Transverse colon (tissue), 4 donors: Measurements from ENCODE around the gene YWHAE. TPM values are rescaled to one million over a fixed set of nuclear protein-coding genes. Genes with fewer than 3 reads are reported as not detected.

Source experiments
- DNase-seq: peaks from one replicate; pipeline ENCODE4 v3.0.0-alpha.2; 2019
- H3K27ac ChIP-seq, 4 donors: fragments of 200-600 bp; sonication (generic); 2 replicates each; pipeline ENCODE4 v1.5.1; 2016 to 2018; ENCODE audit warnings: inconsistent platforms in 4 of 4
- H3K27me3 ChIP-seq: fragments of 200-600 bp; sonication (generic); 2 replicates; pipeline ENCODE4 v1.5.1; 2017; ENCODE audit warnings: inconsistent platforms
- H3K36me3 ChIP-seq, 4 donors: fragments of 200-600 bp; sonication (generic); 2 replicates each; pipeline ENCODE4 v1.5.1; 2017 to 2019; ENCODE audit warnings: inconsistent platforms in 4 of 4
- H3K4me1 ChIP-seq, 4 donors: fragments of 200-600 bp; sonication (generic); 2 replicates each; pipeline ENCODE4 v1.5.1; 2017 to 2020; ENCODE audit warnings: inconsistent platforms in 4 of 4
- H3K4me3 ChIP-seq, 4 donors: fragments of 200-600 bp; sonication (generic); 1 replicate in 1 of 4; 2 replicates in 3 of 4; pipeline versions ENCODE4 v1.5.1 to v1.6.1; 2017 to 2019; ENCODE audit warnings: inconsistent platforms in 4 of 4
- H3K9me3 ChIP-seq, 2 donors: fragments of 200-600 bp; sonication (generic); 2 replicates each; pipeline ENCODE4 v1.5.1; 2017 to 2019; ENCODE audit warnings: inconsistent platforms in 2 of 2
- CTCF ChIP-seq, 5 experiments: fragments of 200-600 bp in 3 of 5; fragments of 450-650 bp in 2 of 5; sonication (generic) in 3 of 5; IDR thresholded peaks; 1 replicate in 2 of 5; 2 replicates in 3 of 5; pipeline ENCODE4 v1.5.1; 2016 to 2017; ENCODE audit warnings: antibody characterized with exemption in 5 of 5, inconsistent platforms in 3 of 5, mild to moderate bottlenecking in 2 of 5, moderate library complexity in 1 of 5
- EP300 ChIP-seq: sonication (generic); formaldehyde crosslinking; IDR thresholded peaks from one replicate; pipeline ENCODE4 v1.6.1; 2017; ENCODE audit warnings: antibody characterized with exemption, low read depth
- POLR2A ChIP-seq: fragments of 450-650 bp; IDR thresholded peaks from one replicate; pipeline ENCODE4 v1.6.1; 2016; ENCODE audit warnings: antibody characterized with exemption, mild to moderate bottlenecking, moderate library complexity
- POLR2AphosphoS5 ChIP-seq, 3 donors: sonication (generic); formaldehyde crosslinking; IDR thresholded peaks; one replicate each; pipeline ENCODE4 v1.6.1; 2016; ENCODE audit warnings: antibody characterized with exemption in 3 of 3
- WGBS, 2 donors: methylation state at CpG; one replicate each; pipeline ENCODE4 v1.1.5; 2018; ENCODE audit warnings: low coverage in 1 of 2; 5-methylcytosine and 5-hydroxymethylcytosine counted together
- in situ Hi-C, 4 donors: fragments of 200-750 bp; cut with MboI; loops; one replicate each; pipeline versions ENCODE4 v1.15.0 to v1.15.1; 2017; ENCODE audit warnings: low sequenced_read_pairs in 3 of 4, low pct_ligation_motif_present in 1 of 4, low pct_unique_long_range_greater_than_20kb in 1 of 4
- intact Hi-C: fragments of 100-400 bp; cut with DNase I; formaldehyde crosslinking; loops from one replicate; pipeline ENCODE4 v1.15.1; 2023; ENCODE audit warnings: low total_unique reads
- total RNA-seq, 4 donors: library from RNA; depleted of rRNA; stranded (reverse); fragments of >200 nt; gene quantifications; one replicate each; pipeline ENCODE4 v1.1.0, GENCODE V29; 2016

YWHAE gene
- total RNA-seq, 4 donors from 2014 or later: 158 to 2,397 (median 594) TPM

DNA sequence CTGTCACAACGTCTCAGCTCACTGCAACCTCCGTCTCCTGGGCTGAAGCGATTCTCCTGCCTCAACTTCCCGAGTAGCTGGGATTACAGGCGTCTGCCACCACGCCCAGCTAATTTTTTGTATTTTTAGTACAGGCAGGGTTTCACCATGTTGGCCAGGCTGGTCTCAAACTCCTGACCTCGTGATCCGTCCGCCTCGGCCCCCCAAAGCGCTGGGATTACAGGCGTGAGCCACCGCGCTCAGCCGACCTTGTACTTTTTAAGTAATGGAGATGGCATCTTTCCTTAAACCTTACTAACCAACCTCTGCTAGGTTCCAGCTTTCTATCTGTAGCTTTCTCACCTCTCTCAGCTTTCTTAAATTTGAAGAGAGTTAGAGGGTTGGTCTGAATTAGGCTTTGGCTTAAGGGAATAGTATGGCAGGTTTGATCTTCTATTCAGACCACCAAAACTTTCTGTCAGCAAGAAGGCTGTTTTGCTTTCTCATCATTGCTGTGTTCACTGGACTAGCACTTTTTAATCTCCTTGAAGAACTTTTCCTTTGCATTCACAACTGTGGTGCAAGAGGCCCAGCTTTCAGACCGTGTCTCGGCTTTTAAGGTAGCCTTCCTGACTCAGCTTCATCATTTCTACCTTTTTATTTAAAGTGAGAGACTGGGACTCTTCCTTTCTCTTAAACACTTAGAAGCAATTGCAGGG lies 28.0 kb downstream of the YWHAE start:
- TF ChIP-seq POLR2AphosphoS5 (IDR thresholded peaks at IDR 0.05) (no peak), POLR2A (no peak), EP300 (no peak), CTCF (IDR thresholded peaks at IDR 0.05) (no peak)
- DNase-seq: no peak
- intact Hi-C loops (no loop called here), in situ Hi-C loops (loop anchor here in 1 of 4 donors (10.0 kb wide), 1 partner anchor 73 kb away; no protein-coding TSS in a partner anchor)
- Histone ChIP-seq H3K4me1 (peaks cover 36 to 92% (median 64%) of the 10 kb centered on the region in 4 donors), H3K9me3 (no peaks in the 10 kb centered on the region), H3K4me3 (no peak overlapping the region), H3K36me3 (no peaks in the 10 kb centered on the region), H3K27ac (peak overlapping the region in 1 of 4 donors; percentile 32), H3K27me3 (no peaks in the 10 kb centered on the region)
- 81 to 87% methylated on average over 13 to 17 of the region's 17 CpGs for WGBS, 2 donors

DNA sequence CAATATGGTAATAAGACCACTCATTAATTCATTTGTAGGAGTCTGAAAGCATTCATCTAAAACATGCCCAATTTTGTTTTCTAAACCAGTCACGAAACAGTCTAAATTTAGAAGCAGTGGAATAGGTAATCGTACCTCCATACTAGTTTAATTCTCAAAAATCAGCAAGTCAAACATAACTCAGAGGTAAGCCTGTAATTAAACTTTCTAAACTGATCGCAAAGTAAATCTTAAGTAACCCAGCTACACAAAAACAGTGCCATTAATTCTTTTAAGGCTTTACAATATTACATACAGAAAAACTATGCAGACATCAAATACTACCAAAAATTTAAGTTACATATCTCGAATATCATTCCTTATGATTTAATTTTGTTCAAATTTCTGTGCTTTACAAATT lies 31.4 kb downstream of the YWHAE start:
- in situ Hi-C loops: loop anchor here in 2 of 4 donors (10.0 kb wide), 1 partner anchor 146 kb away; the partner anchor contains the start of gene INPP5K (in 2 of the 2)

GRCh38 chr17:1367351-1367745 lies 32.7 kb downstream of the YWHAE start:
- DNase-seq: no peak
- in situ Hi-C loops (loop anchor here in 2 of 4 donors (10.0 kb wide), 1 partner anchor 147 kb away; the partner anchor contains the start of gene INPP5K (in 2 of the 2)), intact Hi-C loops (loop anchor here (10.0 kb wide), 1 partner anchor 147 kb away; the partner anchor contains the start of gene INPP5K)
- no peak overlapping the region for H3K4me3 ChIP-seq
- no peaks in the 10 kb centered on the region for H3K27me3 ChIP-seq
- WGBS, 2 donors: 63 to 67% methylated on average over 3 to 5 of the region's 5 CpGs
- TF ChIP-seq POLR2AphosphoS5 (IDR thresholded peaks at IDR 0.05) (no peak), CTCF (IDR thresholded peaks at IDR 0.05) (no peak), POLR2A (no peak), EP300 (no peak)
- no peaks in the 10 kb centered on the region for H3K9me3 ChIP-seq
- H3K36me3 ChIP-seq: peaks cover 0 to 13% (median 5%) of the 10 kb centered on the region in 4 donors
- H3K4me1 ChIP-seq: peaks cover 28 to 84% (median 47%) of the 10 kb centered on the region in 4 donors
- H3K27ac ChIP-seq: peak overlapping the region; percentile 17 to 50 (median 34)

More for the DNA sequence above, 31.4 kb downstream of the YWHAE start:
- peaks cover 20 to 82% (median 46%) of the 10 kb centered on the region in 4 donors for H3K4me1 ChIP-seq
- no peaks in the 10 kb centered on the region for H3K9me3 ChIP-seq
- 70 to 76% methylated on average over 4 of the region's 4 CpGs for WGBS, 2 donors
- TF ChIP-seq POLR2A (no peak), CTCF (IDR thresholded peaks at IDR 0.05) (no peak), EP300 (no peak)
- no peaks in the 10 kb centered on the region for H3K27me3 ChIP-seq
- peaks cover 0 to 13% (median 5%) of the 10 kb centered on the region in 4 donors for H3K36me3 ChIP-seq
- intact Hi-C loops: loop anchor here (10.0 kb wide), 1 partner anchor 146 kb away; the partner anchor contains the start of gene INPP5K
- peak overlapping the region in 2 of 4 donors; percentile 14 to 50 for H3K27ac ChIP-seq
- no peak overlapping the region for H3K4me3 ChIP-seq
- DNase-seq: no peak

- WGBS, 2 donors: 76 to 83% methylated on average over 7 of the region's 7 CpGs
- DNase-seq: no peak
- Histone ChIP-seq H3K4me1 (peaks cover 30 to 84% (median 47%) of the 10 kb centered on the region in 4 donors), H3K27ac (peak overlapping the region; percentile 45 to 68 (median 50)), H3K4me3 (no peak overlapping the region), H3K27me3 (no peaks in the 10 kb centered on the region), H3K36me3 (peaks cover 0 to 18% (median 5%) of the 10 kb centered on the region in 4 donors), H3K9me3 (no peaks in the 10 kb centered on the region)
- TF ChIP-seq POLR2A: no peak
- no peak for TF ChIP-seq POLR2AphosphoS5 (IDR thresholded peaks at IDR 0.05)
- TF ChIP-seq EP300: no peak
- intact Hi-C loops (loop anchor here (10.0 kb wide), 1 partner anchor 149 kb away; the partner anchor contains the start of gene INPP5K), in situ Hi-C loops (loop anchor here in 2 of 4 donors (10.0 kb wide), 1 partner anchor 149 kb away; the partner anchor contains the start of gene INPP5K (in 2 of the 2))
These were observed 33.8 kb downstream of the YWHAE start for GRCh38 chr17:1366234-1366633.
